Uterus (tissue), 4 donors: ENCODE data around the gene TMX4. TPM values are rescaled to one million over a fixed set of nuclear protein-coding genes. Genes with fewer than 3 reads are reported as not detected.

Experiments
- DNase-seq, 2 donors: peaks; one replicate each; pipeline ENCODE4 v3.0.0-alpha.2; 2019 to 2020
- H3K27ac ChIP-seq, 2 donors: fragments of 200-600 bp; sonication (generic); 1 replicate in 1 of 2; 2 replicates in 1 of 2; pipeline ENCODE4 v1.5.1; 2016 to 2018
- H3K27me3 ChIP-seq, 2 donors: fragments of 200-600 bp; sonication (generic); one replicate each; pipeline ENCODE4 v1.5.1; 2018 to 2019; ENCODE audit warnings: control low read depth in 1 of 2
- H3K36me3 ChIP-seq, 2 donors: fragments of 200-600 bp; sonication (generic); one replicate each; pipeline ENCODE4 v1.5.1; 2019; ENCODE audit warnings: control low read depth in 1 of 2
- H3K4me1 ChIP-seq, 2 donors: fragments of 200-600 bp; sonication (generic); one replicate each; pipeline ENCODE4 v1.5.1; 2018 to 2019; ENCODE audit warnings: control low read depth in 1 of 2
- H3K4me3 ChIP-seq, 2 donors: fragments of 200-600 bp; sonication (generic); 1 replicate in 1 of 2; 2 replicates in 1 of 2; pipeline ENCODE4 v1.5.1; 2018 to 2019; ENCODE audit warnings: mild to moderate bottlenecking in 1 of 2
- H3K9me3 ChIP-seq, 2 donors: fragments of 200-600 bp; sonication (generic); one replicate each; pipeline ENCODE4 v1.5.1; 2019; ENCODE audit warnings: control low read depth in 1 of 2
- CTCF ChIP-seq, 4 experiments: fragments of 200-600 bp in 2 of 4; fragments of 450-650 bp in 2 of 4; sonication (generic) in 2 of 4; IDR thresholded peaks; one replicate each; pipeline ENCODE4 v1.5.1; 2016 to 2019; ENCODE audit warnings: antibody characterized with exemption in 4 of 4, mild to moderate bottlenecking in 2 of 4, moderate library complexity in 1 of 4
- POLR2A ChIP-seq, 2 donors: fragments of 450-650 bp; IDR thresholded peaks; one replicate each; pipeline ENCODE4 v1.6.1; 2016; ENCODE audit warnings: antibody characterized with exemption in 2 of 2, mild to moderate bottlenecking in 1 of 2, moderate library complexity in 1 of 2
- intact Hi-C: fragments of 100-400 bp; cut with DNase I; formaldehyde crosslinking; loops from one replicate; pipeline ENCODE4 v1.15.1; 2023; ENCODE audit warnings: low total_unique reads
- total RNA-seq, 4 donors: library from RNA; depleted of rRNA in 3 of 4; stranded (reverse); fragments of >200 nt in 3 of 4; gene quantifications; one replicate each; pipeline versions ENCODE4 v1.1.0 to v1.2.4, GENCODE V29; 2014 to 2023
- donor health status: DM: yes; HTN: yes; CAD: no.

TMX4 gene
- total RNA-seq, 4 donors from 2014 or later, result 36.1 to 104 (median 64.9) TPM

GRCh38 chr20:8019998-8020247 lies 362 bp upstream of the TMX4 start:
- intact Hi-C loops, result no loop called here
- H3K27ac ChIP-seq, result peak overlapping the region; percentile 92 to 96
- H3K4me3 ChIP-seq, result peak overlapping the region; percentile 61 to 81
- DNase-seq, result no peak
- H3K27me3 ChIP-seq, result no peaks in the 10 kb centered on the region
- TF ChIP-seq CTCF (IDR thresholded peaks at IDR 0.05) (no peak), POLR2A (IDR thresholded peaks at IDR 0.05) (no peak)
- H3K4me1 ChIP-seq, result peaks cover 0 to 4% of the 10 kb centered on the region in 2 donors
- no peaks in the 10 kb centered on the region for H3K9me3 ChIP-seq
- H3K36me3 ChIP-seq, result no peaks in the 10 kb centered on the region

- Histone ChIP-seq H3K36me3 (no peaks in the 10 kb centered on the region), H3K9me3 (no peaks in the 10 kb centered on the region), H3K27me3 (no peaks in the 10 kb centered on the region), H3K4me1 (peaks cover 0 to 4% of the 10 kb centered on the region in 2 donors), H3K27ac (peak overlapping the region; percentile 92 to 96), H3K4me3 (peak overlapping the region; percentile 61 to 81)
- TF ChIP-seq CTCF (IDR thresholded peaks at IDR 0.05), result peak in 2 of 4 experiments; percentile 28 to 47
- TF ChIP-seq POLR2A (IDR thresholded peaks at IDR 0.05), result peak in 1 of 2 donors; percentile 34
- DNase-seq, result peak in 1 of 2 donors; percentile 25
- intact Hi-C loops, result no loop called here
These were observed 659 bp downstream of the TMX4 start for GRCh38 chr20:8018958-8019245.

GRCh38 chr20:8012724-8013123 lies 6.8 kb downstream of the TMX4 start:
- TF ChIP-seq POLR2A (IDR thresholded peaks at IDR 0.05), result no peak
- no peak for TF ChIP-seq CTCF (IDR thresholded peaks at IDR 0.05)
- H3K4me3 ChIP-seq, result no peak overlapping the region
- H3K36me3 ChIP-seq, result no peaks in the 10 kb centered on the region
- no peak overlapping the region for H3K27ac ChIP-seq
- intact Hi-C loops, result no loop called here
- H3K9me3 ChIP-seq, result no peaks in the 10 kb centered on the region
- DNase-seq, result no peak
- no peaks in the 10 kb centered on the region for H3K27me3 ChIP-seq
- no peaks in the 10 kb centered on the region for H3K4me1 ChIP-seq

- Histone ChIP-seq H3K9me3 (no peaks in the 10 kb centered on the region), H3K4me3 (no peak overlapping the region), H3K36me3 (no peaks in the 10 kb centered on the region), H3K27me3 (no peaks in the 10 kb centered on the region), H3K4me1 (no peaks in the 10 kb centered on the region), H3K27ac (no peak overlapping the region)
- TF ChIP-seq CTCF (IDR thresholded peaks at IDR 0.05), result no peak
- no peak for TF ChIP-seq POLR2A (IDR thresholded peaks at IDR 0.05)
- intact Hi-C loops, result no loop called here
- DNase-seq, result no peak
These were observed 10.8 kb downstream of the TMX4 start for GRCh38 chr20:8008733-8009132.

- intact Hi-C loops, result no loop called here
- Histone ChIP-seq H3K36me3 (no peaks in the 10 kb centered on the region), H3K4me3 (no peak overlapping the region), H3K9me3 (no peaks in the 10 kb centered on the region), H3K27ac (no peak overlapping the region), H3K4me1 (no peaks in the 10 kb centered on the region), H3K27me3 (no peaks in the 10 kb centered on the region)
- TF ChIP-seq CTCF (IDR thresholded peaks at IDR 0.05) (no peak), POLR2A (IDR thresholded peaks at IDR 0.05) (no peak)
- no peak for DNase-seq
These were observed 12.1 kb downstream of the TMX4 start for GRCh38 chr20:8007490-8007889.
